H1 (cell line): ENCODE measurements around the gene PAK2. TPM values are rescaled to one million over a fixed set of nuclear protein-coding genes. Genes with fewer than 3 reads are reported as not detected.

ENCODE experiments used
- polyA plus RNA-seq, 7 experiments: library from polyadenylated mRNA; depleted of rRNA in 3 of 7; stranded (reverse) in 5 of 7; unstranded in 2 of 7; fragments of >200 nt in 5 of 7; fragments of 200-250 nt in 2 of 7; gene quantifications; 1 replicate in 5 of 7; 2 replicates in 1 of 7; 4 replicates in 1 of 7; pipeline versions ENCODE4 v1.2.1 to v1.2.3, GENCODE V29; 2011 to 2013; ENCODE audit warnings: missing spikeins in 2 of 7, mixed read lengths in 2 of 7
- total RNA-seq: library from RNA; stranded (reverse); fragmentation: NEBNext Ultra II Directional; extraction: Animal tissue kit (Norgen Biotek cat#: 25700); gene quantifications from 2 replicates; pipeline ENCODE4 v1.2.1, GENCODE V29; 2021
- TF ChIP-seq, protein P1 (sequence below): IDR thresholded peaks from 2 replicates; pipeline ENCODE4 v1.6.1; 2012; ENCODE audit warnings: inconsistent platforms

The PAK2 gene
- total and polyA plus RNA-seq, 2 of the 8 experiments (the other 6 are each of a cell fraction or from before 2014, with no cell fraction given), result 13.1 to 60.5 TPM

DNA sequence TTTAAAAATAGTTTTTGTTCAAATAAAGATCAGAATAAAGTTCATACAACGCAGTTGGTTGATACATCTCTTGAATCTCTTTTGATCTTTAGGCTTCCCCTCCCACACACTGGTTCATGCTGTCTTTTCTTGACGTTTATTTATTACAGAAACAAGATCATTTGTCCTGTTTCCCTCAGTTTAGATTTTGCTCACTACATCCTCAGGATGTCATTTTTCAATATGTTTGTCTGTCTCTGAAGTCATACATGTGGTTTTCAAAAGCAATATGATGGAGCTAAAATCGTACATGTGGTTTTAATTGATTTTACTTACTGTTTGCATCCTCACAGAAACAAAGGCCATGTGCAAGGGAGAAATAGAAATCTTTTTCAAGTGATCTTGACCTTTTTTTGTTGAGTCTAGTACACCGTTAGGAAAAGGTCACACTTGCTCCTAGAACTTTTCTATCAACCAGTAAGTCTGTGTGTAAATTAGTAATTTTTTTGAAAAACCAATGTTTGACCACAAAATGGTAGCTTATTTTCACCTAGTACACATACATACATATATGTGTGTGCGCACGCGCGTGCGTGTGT is 64.3 kb downstream of the PAK2 start (continued):
- TF ChIP-seq, protein P1, sequence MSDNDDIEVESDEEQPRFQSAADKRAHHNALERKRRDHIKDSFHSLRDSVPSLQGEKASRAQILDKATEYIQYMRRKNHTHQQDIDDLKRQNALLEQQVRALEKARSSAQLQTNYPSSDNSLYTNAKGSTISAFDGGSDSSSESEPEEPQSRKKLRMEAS, result no peak
